ENCODE data around the gene CHD1L. TPM values are rescaled to one million over a fixed set of nuclear protein-coding genes. Genes with fewer than 3 reads are reported as not detected.
A peak's percentile ranks its signal among the peaks of the same experiment; 100 is the strongest.
"Not testable (repeated sequence)": the region's sequence is repeated elsewhere in the genome, so short reads cannot be mapped to it uniquely, and the experiment has no call there.

The CHD1L gene
- total and polyA plus RNA-seq, 8 donors = 2.9 to 51.2 (median 14.2) TPM

DNA sequence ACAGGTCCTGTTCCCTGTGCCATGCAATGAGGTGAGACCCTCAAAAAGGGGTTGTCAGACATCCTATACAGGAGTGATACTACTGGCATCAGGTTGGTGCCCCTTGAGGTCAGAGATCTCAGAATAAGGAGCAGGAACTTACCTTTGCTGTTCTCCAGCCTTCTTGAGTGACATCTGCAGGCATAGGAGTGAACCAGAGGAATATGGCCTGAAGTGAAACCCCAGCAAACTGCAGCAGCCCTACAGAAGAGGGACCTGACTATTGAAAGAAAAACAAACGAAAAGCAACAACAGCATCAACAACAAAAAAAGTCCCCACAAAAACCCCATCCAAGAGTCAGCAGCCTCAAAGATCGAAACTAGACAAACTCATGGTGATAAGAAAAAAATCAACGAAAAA lies 74.5 kb downstream of the CHD1L start:
- Histone ChIP-seq H3K36me3 (no peaks in the 10 kb centered on the region), H3K4me1 (no peaks in the 10 kb centered on the region), H3K9me3 (peaks cover 0 to 34% (median 10%) of the 10 kb centered on the region in 4 donors), H3K27me3 (no peaks in the 10 kb centered on the region), H3K4me3 (no peak overlapping the region), H3K27ac (no peak overlapping the region)
- intact Hi-C loops (cut with DNase I; ENCODE audit: low total_unique reads) = no loop called here
- 72 to 89% (median 82%) methylated on average over 3 of the region's 3 CpGs for WGBS, 5 donors
- TF ChIP-seq, protein P1, sequence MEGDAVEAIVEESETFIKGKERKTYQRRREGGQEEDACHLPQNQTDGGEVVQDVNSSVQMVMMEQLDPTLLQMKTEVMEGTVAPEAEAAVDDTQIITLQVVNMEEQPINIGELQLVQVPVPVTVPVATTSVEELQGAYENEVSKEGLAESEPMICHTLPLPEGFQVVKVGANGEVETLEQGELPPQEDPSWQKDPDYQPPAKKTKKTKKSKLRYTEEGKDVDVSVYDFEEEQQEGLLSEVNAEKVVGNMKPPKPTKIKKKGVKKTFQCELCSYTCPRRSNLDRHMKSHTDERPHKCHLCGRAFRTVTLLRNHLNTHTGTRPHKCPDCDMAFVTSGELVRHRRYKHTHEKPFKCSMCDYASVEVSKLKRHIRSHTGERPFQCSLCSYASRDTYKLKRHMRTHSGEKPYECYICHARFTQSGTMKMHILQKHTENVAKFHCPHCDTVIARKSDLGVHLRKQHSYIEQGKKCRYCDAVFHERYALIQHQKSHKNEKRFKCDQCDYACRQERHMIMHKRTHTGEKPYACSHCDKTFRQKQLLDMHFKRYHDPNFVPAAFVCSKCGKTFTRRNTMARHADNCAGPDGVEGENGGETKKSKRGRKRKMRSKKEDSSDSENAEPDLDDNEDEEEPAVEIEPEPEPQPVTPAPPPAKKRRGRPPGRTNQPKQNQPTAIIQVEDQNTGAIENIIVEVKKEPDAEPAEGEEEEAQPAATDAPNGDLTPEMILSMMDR (IDR thresholded peaks at IDR 0.05) = no peak
- TF ChIP-seq EP300 (IDR thresholded peaks at IDR 0.05) = no peak
- TF ChIP-seq POLR2A (IDR thresholded peaks at IDR 0.05) = no peak
- TF ChIP-seq POLR2AphosphoS5 (IDR thresholded peaks at IDR 0.05) = no peak
- no peak for DNase-seq

DNA sequence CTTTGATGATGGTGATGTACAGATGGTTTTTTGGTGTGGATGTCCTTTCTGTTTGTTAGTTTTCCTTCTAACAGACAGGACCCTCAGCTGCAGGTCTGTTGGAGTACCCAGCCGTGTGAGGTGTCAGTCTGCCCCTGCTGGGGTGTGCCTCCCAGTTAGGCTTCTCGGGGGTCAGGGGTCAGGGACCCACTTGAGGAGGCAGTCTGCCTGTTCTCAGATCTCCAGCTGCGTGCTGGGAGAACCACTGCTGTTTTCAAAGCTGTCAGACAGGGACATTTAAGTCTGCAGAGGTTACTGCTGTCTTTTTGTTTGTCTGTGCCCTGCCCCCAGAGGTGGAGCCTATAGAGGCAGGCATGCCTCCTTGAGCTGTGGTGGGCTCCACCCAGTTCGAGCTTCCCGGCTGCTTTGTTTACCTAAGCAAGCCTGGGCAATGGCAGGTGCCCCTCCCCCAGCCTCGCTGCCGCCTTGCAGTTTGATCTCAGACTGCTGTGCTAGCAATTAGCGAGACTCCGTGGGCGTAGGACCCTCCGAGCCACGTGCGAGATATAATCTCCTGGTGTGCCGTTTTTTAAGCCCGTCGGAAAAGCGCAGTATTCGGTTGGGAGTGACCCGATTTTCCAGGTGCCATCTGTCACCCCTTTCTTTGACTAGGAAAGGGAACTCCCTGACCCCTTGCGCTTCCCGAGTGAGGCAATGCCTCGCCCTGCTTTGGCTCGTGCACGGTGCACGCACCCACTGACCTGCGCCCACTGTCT lies 84.6 kb downstream of the CHD1L start:
- H3K9me3 ChIP-seq; H3K36me3 ChIP-seq; H3K4me1 ChIP-seq; H3K4me3 ChIP-seq; DNase-seq; intact Hi-C loops (cut with DNase I; ENCODE audit: low total_unique reads); H3K27me3 ChIP-seq; H3K27ac ChIP-seq: not testable (repeated sequence)
- 55 to 81% (median 58%) methylated on average over 18 to 24 of the region's 26 CpGs for WGBS, 5 donors

DNA sequence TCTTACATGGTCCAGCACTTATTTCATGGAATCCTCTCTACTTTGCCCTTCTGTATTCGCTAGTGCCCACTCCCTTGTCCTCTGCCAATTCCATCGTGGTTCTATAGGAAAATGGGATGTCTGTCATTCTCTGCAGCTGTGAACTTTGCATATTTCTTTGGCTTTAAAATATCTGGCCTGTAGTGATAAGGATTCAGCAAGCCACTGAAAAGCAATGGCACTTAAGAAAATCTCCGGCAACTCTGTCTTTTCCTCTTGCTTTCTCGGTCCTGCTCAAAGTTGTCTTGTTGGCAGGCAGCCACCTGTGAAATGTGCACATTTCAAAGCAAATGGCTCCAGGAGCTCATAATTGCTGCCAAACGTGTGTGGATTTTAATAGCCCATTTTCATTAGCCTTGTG lies 91.8 kb downstream of the CHD1L start:
- TF ChIP-seq POLR2AphosphoS5 (IDR thresholded peaks at IDR 0.05) = no peak
- TF ChIP-seq EP300 (IDR thresholded peaks at IDR 0.05) = no peak
- TF ChIP-seq POLR2A (IDR thresholded peaks at IDR 0.05) = no peak
- TF ChIP-seq, protein P1 (IDR thresholded peaks at IDR 0.05) = no peak
- Histone ChIP-seq H3K4me3 (no peak overlapping the region), H3K27ac (no peak overlapping the region), H3K27me3 (peaks cover 0 to 8% (median 0%) of the 10 kb centered on the region in 3 donors), H3K36me3 (no peaks in the 10 kb centered on the region), H3K9me3 (no peaks in the 10 kb centered on the region), H3K4me1 (no peaks in the 10 kb centered on the region)
- 32 to 51% (median 45%) methylated on average over 5 of the region's 5 CpGs for WGBS, 5 donors
- intact Hi-C loops (cut with DNase I; ENCODE audit: low total_unique reads) = no loop called here
- DNase-seq = peak in 1 of 2 donors; percentile 21

DNA sequence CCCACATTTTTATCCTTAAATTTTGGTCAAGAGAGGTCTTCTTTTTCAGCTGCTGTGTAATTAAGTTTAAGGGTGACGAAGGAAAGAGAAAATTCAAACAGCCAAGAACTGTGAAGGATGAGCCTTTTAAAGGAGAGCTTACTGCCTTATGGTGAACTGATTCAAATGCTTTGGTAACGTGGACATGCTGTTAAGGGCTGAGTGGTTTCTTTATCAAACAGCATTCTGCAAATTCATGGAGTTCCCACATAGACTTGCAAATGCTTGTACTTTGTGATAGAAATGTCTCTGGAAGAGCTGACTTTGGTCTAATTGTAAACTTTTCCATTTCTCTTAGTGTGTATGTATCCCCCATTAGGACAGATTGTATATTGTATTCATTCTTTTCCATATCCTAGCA lies 93.8 kb downstream of the CHD1L start:
- intact Hi-C loops (cut with DNase I; ENCODE audit: low total_unique reads) = no loop called here
- Histone ChIP-seq H3K4me3 (no peak overlapping the region), H3K9me3 (no peaks in the 10 kb centered on the region), H3K27me3 (peaks cover 0 to 8% (median 0%) of the 10 kb centered on the region in 3 donors), H3K27ac (no peak overlapping the region), H3K4me1 (no peaks in the 10 kb centered on the region), H3K36me3 (no peaks in the 10 kb centered on the region)
- 60 to 69% (median 66%) methylated on average over 2 of the region's 2 CpGs for WGBS, 5 donors
- no peak for TF ChIP-seq EP300 (IDR thresholded peaks at IDR 0.05)
- TF ChIP-seq POLR2AphosphoS5 (IDR thresholded peaks at IDR 0.05) = no peak
- TF ChIP-seq, protein P1 (IDR thresholded peaks at IDR 0.05) = no peak
- TF ChIP-seq POLR2A (IDR thresholded peaks at IDR 0.05) = no peak
- DNase-seq = no peak

DNA sequence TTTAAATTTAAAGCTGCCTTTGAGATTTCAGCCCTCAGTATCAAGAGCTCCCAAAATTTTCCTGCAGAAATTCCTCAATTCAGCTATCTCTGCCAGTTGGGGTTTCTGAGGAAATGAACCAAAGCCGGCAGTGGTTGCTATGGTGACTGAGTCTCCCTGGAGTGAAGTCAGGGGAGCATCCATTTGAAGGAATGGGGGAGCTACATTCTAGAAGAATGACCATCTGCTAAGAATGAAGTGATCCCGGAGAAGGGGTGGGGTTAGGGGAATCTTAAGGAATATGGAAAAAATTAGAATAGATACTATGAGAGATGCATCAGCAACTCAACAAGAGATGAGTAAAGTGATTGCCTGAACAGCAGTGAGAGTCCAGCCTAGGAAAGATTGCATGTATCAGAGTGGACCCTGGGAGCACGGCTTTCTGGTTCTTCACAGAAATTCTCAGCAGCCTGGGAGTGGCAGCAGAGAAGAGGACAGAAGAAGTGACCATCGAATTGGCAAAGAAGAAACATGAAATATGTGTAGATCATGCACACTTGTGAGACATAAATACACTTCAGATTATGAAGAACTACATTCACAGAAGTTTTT lies 94.7 kb downstream of the CHD1L start:
- WGBS, 5 donors = 35 to 40% (median 36%) methylated on average over 4 of the region's 4 CpGs
- Histone ChIP-seq H3K27me3 (peaks cover 0 to 8% (median 0%) of the 10 kb centered on the region in 3 donors), H3K36me3 (no peaks in the 10 kb centered on the region), H3K4me3 (no peak overlapping the region), H3K9me3 (no peaks in the 10 kb centered on the region), H3K27ac (no peak overlapping the region), H3K4me1 (no peaks in the 10 kb centered on the region)
- TF ChIP-seq, protein P1 (IDR thresholded peaks at IDR 0.05) = no peak
- TF ChIP-seq POLR2AphosphoS5 (IDR thresholded peaks at IDR 0.05) (no peak), POLR2A (IDR thresholded peaks at IDR 0.05) (no peak), EP300 (IDR thresholded peaks at IDR 0.05) (no peak)
- intact Hi-C loops (cut with DNase I; ENCODE audit: low total_unique reads) = no loop called here
- peak in 1 of 2 donors; percentile 64 for DNase-seq

Measured in stomach (tissue), 9 donors.